Spleen (tissue), 7 donors: ENCODE results near the gene BSPRY.

Experiments
- POLR2A ChIP-seq, 3 donors: fragments of 450-650 bp; IDR thresholded peaks; one replicate each; pipeline ENCODE4 v1.5.1; 2017; ENCODE audit warnings: antibody characterized with exemption in 3 of 3, mild to moderate bottlenecking in 1 of 3
- POLR2AphosphoS5 ChIP-seq, 3 donors: sonication (generic); formaldehyde crosslinking; IDR thresholded peaks; one replicate each; pipeline ENCODE4 v1.5.1; 2017; ENCODE audit warnings: antibody characterized with exemption in 3 of 3
- TF ChIP-seq, protein P1 (sequence below), 11 experiments: fragments of 200-600 bp in 7 of 11; fragments of 450-650 bp in 4 of 11; sonication (generic) in 4 of 11; IDR thresholded peaks in 8 of 11; conservative IDR thresholded peaks in 3 of 11; 1 replicate in 7 of 11; 2 replicates in 4 of 11; pipeline versions ENCODE4 v1.4.0 to v1.8.0; 2016 to 2021; ENCODE audit warnings: antibody characterized with exemption in 11 of 11, inconsistent platforms in 4 of 11, mild to moderate bottlenecking in 1 of 11
- donor health status: DM: no; HTN: no; CAD: no; lungs with moderate emphysema.
- donor health status: DM: no; HTN: no; CAD: no.
- donor health status: DM: no; HTN: no; CAD: no.

GRCh38 chr9:113390192-113390960, 41.0 kb downstream of the BSPRY start:
- TF ChIP-seq, protein P1, sequence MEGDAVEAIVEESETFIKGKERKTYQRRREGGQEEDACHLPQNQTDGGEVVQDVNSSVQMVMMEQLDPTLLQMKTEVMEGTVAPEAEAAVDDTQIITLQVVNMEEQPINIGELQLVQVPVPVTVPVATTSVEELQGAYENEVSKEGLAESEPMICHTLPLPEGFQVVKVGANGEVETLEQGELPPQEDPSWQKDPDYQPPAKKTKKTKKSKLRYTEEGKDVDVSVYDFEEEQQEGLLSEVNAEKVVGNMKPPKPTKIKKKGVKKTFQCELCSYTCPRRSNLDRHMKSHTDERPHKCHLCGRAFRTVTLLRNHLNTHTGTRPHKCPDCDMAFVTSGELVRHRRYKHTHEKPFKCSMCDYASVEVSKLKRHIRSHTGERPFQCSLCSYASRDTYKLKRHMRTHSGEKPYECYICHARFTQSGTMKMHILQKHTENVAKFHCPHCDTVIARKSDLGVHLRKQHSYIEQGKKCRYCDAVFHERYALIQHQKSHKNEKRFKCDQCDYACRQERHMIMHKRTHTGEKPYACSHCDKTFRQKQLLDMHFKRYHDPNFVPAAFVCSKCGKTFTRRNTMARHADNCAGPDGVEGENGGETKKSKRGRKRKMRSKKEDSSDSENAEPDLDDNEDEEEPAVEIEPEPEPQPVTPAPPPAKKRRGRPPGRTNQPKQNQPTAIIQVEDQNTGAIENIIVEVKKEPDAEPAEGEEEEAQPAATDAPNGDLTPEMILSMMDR (IDR thresholded peaks at IDR 0.05 in 8 of 11, conservative IDR thresholded peaks at IDR 0.05 in 3 of 11) = no peak
- TF ChIP-seq POLR2A (IDR thresholded peaks at IDR 0.05) (no peak), POLR2AphosphoS5 (IDR thresholded peaks at IDR 0.05) (no peak)
